ENCODE measurements around the gene FBXW7. TPM values are rescaled to one million over a fixed set of nuclear protein-coding genes. Genes with fewer than 3 reads are reported as not detected.

Gene FBXW7
- total and polyA plus RNA-seq, 2 of the 8 experiments (the other 6 are each of a cell fraction or from before 2014, with no cell fraction given), result 6.0 to 26.7 TPM

DNA sequence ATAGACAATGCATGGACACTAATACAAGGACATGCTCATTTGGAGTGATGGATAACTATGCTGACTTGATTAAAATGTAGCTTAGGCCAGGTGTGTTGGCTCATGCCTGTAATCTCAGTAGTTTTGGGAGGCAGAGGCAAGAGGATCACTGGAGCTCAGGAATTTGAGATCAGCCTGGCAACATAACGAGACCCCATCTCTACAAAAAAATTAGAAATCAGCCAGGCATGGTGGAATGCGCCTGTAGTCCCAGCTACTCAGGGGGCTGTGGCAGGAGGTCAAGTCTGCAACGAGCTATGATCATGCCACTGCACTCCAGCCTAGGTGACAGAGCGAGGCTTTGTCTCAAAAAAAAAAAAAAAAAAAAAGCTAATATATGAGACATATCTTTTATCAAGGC is 196.3 kb downstream of the FBXW7 start:
- no peak overlapping the region for H2AK5ac ChIP-seq (ENCODE audit: low read depth, low read length)
- H3K56ac ChIP-seq (replicated peaks; ENCODE audit: insufficient read length, low read depth, low read length), result no peak overlapping the region
- no peak overlapping the region for H2BK5ac ChIP-seq (ENCODE audit: low read depth, low read length)
- H2BK20ac ChIP-seq (ENCODE audit: low read length), result no peak overlapping the region
- no peaks in the 10 kb centered on the region for H3K9me3 ChIP-seq (ENCODE audit: insufficient read depth in 2 of 2, low read depth in 1 of 2, low read length in 1 of 2)
- no peak overlapping the region for H3K27ac ChIP-seq (ENCODE audit: low read depth, low read length)
- H3K4me3 ChIP-seq (ENCODE audit: extremely low read depth in 1 of 4, insufficient read depth in 2 of 4, low read depth in 3 of 4, low read length in 4 of 4), result no peak overlapping the region
- H4K91ac ChIP-seq (replicated peaks; ENCODE audit: insufficient read length, low read length), result no peak overlapping the region
- H4K8ac ChIP-seq (ENCODE audit: extremely low read depth, insufficient read depth, low read length), result no peak overlapping the region
- H3K14ac ChIP-seq (ENCODE audit: insufficient read length), result no peak overlapping the region
- no peak overlapping the region for H3K18ac ChIP-seq (ENCODE audit: extremely low read depth, low read length)
- DNase-seq (ENCODE audit: low read depth in 1 of 2, low spot score in 2 of 2) (no peak), FAIRE-seq (no peak)
- no peaks in the 10 kb centered on the region for H3K27me3 ChIP-seq (replicated peaks in 1 of 4; ENCODE audit: control insufficient read depth in 3 of 4, extremely low read depth in 1 of 4, insufficient read depth in 3 of 4, low read length in 3 of 4)
- H3K4me1 ChIP-seq (replicated peaks in 1 of 4; ENCODE audit: control insufficient read depth in 3 of 4, insufficient read depth in 4 of 4, low read length in 3 of 4), result no peaks in the 10 kb centered on the region
- no peak overlapping the region for H3K4me2 ChIP-seq (ENCODE audit: insufficient read depth in 1 of 2, low read depth in 2 of 2, low read length in 2 of 2)
- H3K79me1 ChIP-seq (ENCODE audit: low read depth, low read length), result no peaks in the 10 kb centered on the region
- H3K79me2 ChIP-seq (ENCODE audit: control insufficient read depth in 1 of 2, insufficient read depth in 2 of 2, low read length in 2 of 2), result no peaks in the 10 kb centered on the region
- ChIA-PET CTCF (ENCODE audit: partially characterized antibody) (no interaction called here), POLR2A (ENCODE audit: partially characterized antibody) (no interaction called here)
- no peaks in the 10 kb centered on the region for H3K23me2 ChIP-seq (ENCODE audit: low read depth, low read length)
- H3K36me3 ChIP-seq (ENCODE audit: control insufficient read depth in 2 of 4, insufficient read depth in 4 of 4, low read length in 3 of 4), result no peaks in the 10 kb centered on the region; a peak in 2 of 8 replicates
- H4K20me1 ChIP-seq (replicated peaks in 1 of 2; ENCODE audit: control insufficient read depth in 1 of 2, insufficient read depth in 2 of 2, low read length in 2 of 2), result no peaks in the 10 kb centered on the region
- no peak overlapping the region for H3K4ac ChIP-seq (replicated peaks; ENCODE audit: insufficient read length, low read depth, low read length)
- H4K5ac ChIP-seq (ENCODE audit: insufficient read length, low read depth, low read length), result no peak overlapping the region
- H2BK120ac ChIP-seq (replicated peaks; ENCODE audit: low read depth, low read length), result no peak overlapping the region
- H2AFZ ChIP-seq (ENCODE audit: low read length), result no peak overlapping the region
- H2BK12ac ChIP-seq (ENCODE audit: low read depth, low read length), result no peak overlapping the region
- WGBS, 2 experiments (ENCODE audit: extremely low coverage in 1 of 2, insufficient coverage in 1 of 2, insufficient read length in 1 of 2, insufficient replicate concordance in 2 of 2, low coverage in 1 of 2, low lambda C conversion rate in 2 of 2, missing lambda C conversion rate in 1 of 2), result 96% methylated on average over 4 of the region's 4 CpGs; no CpG with 5 or more reads in 1 of the 2 experiments
- no peak overlapping the region for H3K9ac ChIP-seq (replicated peaks in 1 of 4; ENCODE audit: extremely low read depth in 1 of 4, low read depth in 3 of 4, low read length in 3 of 4)
- no peak overlapping the region for H3K23ac ChIP-seq (ENCODE audit: insufficient read length)
- H2BK15ac ChIP-seq (ENCODE audit: low read length), result no peak overlapping the region
- TF ChIP-seq SP2 (IDR thresholded peaks at IDR 0.05; ENCODE audit: low read length) (no peak), EGR1 (IDR thresholded peaks at IDR 0.05; ENCODE audit: borderline replicate concordance, low read depth, low read length) (no peak), POLR2A (IDR thresholded peaks at IDR 0.05; ENCODE audit: control extremely low read depth in 1 of 2, low read depth in 2 of 2, low read length in 2 of 2) (no peak), ZNF274 (IDR thresholded peaks at IDR 0.05; ENCODE audit: borderline replicate concordance, extremely low read depth, low read length) (no peak), USF2 (IDR thresholded peaks at IDR 0.05; ENCODE audit: low read length) (no peak), POLR2AphosphoS5 (IDR thresholded peaks at IDR 0.05; ENCODE audit: low read depth, low read length) (no peak), BCL11A (IDR thresholded peaks at IDR 0.05; ENCODE audit: low read depth in 2 of 2, low read length in 2 of 2) (no peak), SP1 (IDR thresholded peaks at IDR 0.05; ENCODE audit: low read depth, low read length) (no peak), NANOG (IDR thresholded peaks at IDR 0.05; ENCODE audit: insufficient read depth, low read depth, low read length, poor library complexity, severe bottlenecking) (no peak), SRF (IDR thresholded peaks at IDR 0.05; ENCODE audit: low read depth, low read length) (no peak), RNF2 (IDR thresholded peaks at IDR 0.05; ENCODE audit: borderline replicate concordance, low read depth, low read length, missing control alignments, poor library complexity, severe bottlenecking) (no peak), ASH2L (IDR thresholded peaks at IDR 0.05; ENCODE audit: low read length) (no peak), YY1 (IDR thresholded peaks at IDR 0.05; ENCODE audit: low read depth, low read length) (no peak), RAD21 (IDR thresholded peaks at IDR 0.05 in 1 of 2, conservative IDR thresholded peaks at IDR 0.05 in 1 of 2; ENCODE audit: low read depth in 2 of 2, low read length in 2 of 2) (no peak)
